HEK293 (cell line): ENCODE results near the gene CCDC138.

Experiments used
- CTCF ChIA-PET: fragments of 350-600 bp; formaldehyde crosslinking; extraction: SDS; loops from one replicate; lab custom pipeline; 2021; ENCODE audit warnings: antibody characterized with exemption; lab: Yijun Ruan, JAX
- POLR2A ChIA-PET: fragments of 300-600 bp; formaldehyde crosslinking; extraction: SDS; loops from one replicate; lab custom pipeline; 2020; ENCODE audit warnings: antibody characterized with exemption, inconsistent platforms; lab: Yijun Ruan, JAX
- H3K27ac ChIP-seq: fragments of 200-500 bp; sonication (Bioruptor generic); 2 replicates; pipeline ENCODE4 v1.5.1; 2014; ENCODE audit warnings: low read depth, low read length, control low read depth, inconsistent platforms; ENCODE audit errors: extremely low read depth
- H3K36me3 ChIP-seq, 2 experiments: fragments of 200-500 bp in 1 of 2; sonication (Bioruptor generic) in 1 of 2; 1 replicate in 1 of 2; 2 replicates in 1 of 2; pipeline ENCODE4 v1.5.1; 2014 to 2017; ENCODE audit warnings: inconsistent platforms in 2 of 2, low read length in 2 of 2; ENCODE audit not compliant: control insufficient read depth in 2 of 2, insufficient read depth in 1 of 2
- H3K4me1 ChIP-seq: fragments of 200-500 bp; sonication (Bioruptor generic); 2 replicates; pipeline ENCODE4 v1.5.1; 2014; ENCODE audit warnings: mild to moderate bottlenecking, low read length, inconsistent platforms; ENCODE audit not compliant: control insufficient read depth, insufficient read depth
- H3K4me3 ChIP-seq: 2 replicates; pipeline ENCODE4 v1.5.1; 2011; ENCODE audit warnings: low read depth, mild to moderate bottlenecking, control low read depth, low read length, moderate library complexity
- H3K9me3 ChIP-seq: fragments of 200-500 bp; sonication (Bioruptor generic); 2 replicates; pipeline ENCODE4 v1.5.1; 2014; ENCODE audit warnings: low read depth, low read length, inconsistent platforms; ENCODE audit not compliant: control insufficient read depth, insufficient read depth
- BCL11A ChIP-seq: fragments of 450-650 bp; formaldehyde crosslinking; IDR thresholded peaks from 2 replicates; pipeline ENCODE4 v1.5.1; 2016; ENCODE audit warnings: low read depth, missing biosample characterization, missing genetic modification characterization
- HOXC10 ChIP-seq: sonication (generic); formaldehyde crosslinking; IDR thresholded peaks from 2 replicates; pipeline ENCODE4 v1.8.1; 2023; ENCODE audit warnings: mild to moderate bottlenecking, missing genetic modification reagents
- MEIS1 ChIP-seq: sonication (generic); formaldehyde crosslinking; IDR thresholded peaks from 2 replicates; pipeline ENCODE4 v1.8.1; 2022; ENCODE audit warnings: missing genetic modification reagents, mild to moderate bottlenecking, borderline replicate concordance
- YY2 ChIP-seq: fragments of 450-650 bp; formaldehyde crosslinking; IDR thresholded peaks from 2 replicates; pipeline ENCODE4 v1.5.1; 2016; ENCODE audit warnings: missing biosample characterization, missing genetic modification characterization
- ZEB2 ChIP-seq: fragments of 450-650 bp; formaldehyde crosslinking; IDR thresholded peaks from 2 replicates; pipeline ENCODE4 v1.5.1; 2016; ENCODE audit warnings: missing biosample characterization, missing genetic modification characterization
- ZFHX2 ChIP-seq: fragments of 450-650 bp; formaldehyde crosslinking; conservative IDR thresholded peaks from 2 replicates; pipeline ENCODE4 v1.5.1; 2016; ENCODE audit warnings: missing biosample characterization, missing genetic modification characterization
- ZFP37 ChIP-seq: fragments of 450-650 bp; formaldehyde crosslinking; IDR thresholded peaks from 2 replicates; pipeline ENCODE4 v1.5.1; 2016; ENCODE audit warnings: missing biosample characterization, missing genetic modification characterization
- ZNF114 ChIP-seq: fragments of 450-650 bp; formaldehyde crosslinking; IDR thresholded peaks from 2 replicates; pipeline ENCODE4 v1.5.0; 2017; ENCODE audit warnings: missing biosample characterization, missing genetic modification characterization
- ZNF223 ChIP-seq: fragments of 450-650 bp; formaldehyde crosslinking; IDR thresholded peaks from 2 replicates; pipeline ENCODE4 v1.5.1; 2016; ENCODE audit warnings: missing biosample characterization, missing genetic modification characterization
- ZNF239 ChIP-seq: fragments of 450-650 bp; formaldehyde crosslinking; IDR thresholded peaks from 2 replicates; pipeline ENCODE4 v1.5.1; 2016; ENCODE audit warnings: missing biosample characterization, missing genetic modification characterization
- ZNF274 ChIP-seq, 2 experiments: fragments of 200-500 bp in 1 of 2; fragments of 450-650 bp in 1 of 2; sonication (Bioruptor generic) in 1 of 2; formaldehyde crosslinking in 1 of 2; IDR thresholded peaks; 2 replicates each; pipeline versions ENCODE4 v1.5.1 to v1.6.1; 2014 to 2016; ENCODE audit warnings: borderline replicate concordance in 1 of 2, inconsistent platforms in 1 of 2, low read length in 1 of 2, missing biosample characterization in 1 of 2, missing genetic modification characterization in 1 of 2
- ZNF670 ChIP-seq: fragments of 450-650 bp; formaldehyde crosslinking; IDR thresholded peaks from 2 replicates; pipeline ENCODE4 v1.5.1; 2016; ENCODE audit warnings: missing biosample characterization, missing genetic modification characterization, low read depth
- TF ChIP-seq, protein P1 (sequence below): fragments of 450-650 bp; formaldehyde crosslinking; IDR thresholded peaks from 2 replicates; pipeline ENCODE4 v1.5.1; 2017; ENCODE audit warnings: missing biosample characterization, mild to moderate bottlenecking, missing genetic modification characterization, moderate library complexity
- TF ChIP-seq, protein P2 (sequence below): fragments of 450-650 bp; formaldehyde crosslinking; conservative IDR thresholded peaks from 2 replicates; pipeline ENCODE4 v1.5.1; 2016; ENCODE audit warnings: low read depth, missing biosample characterization, missing genetic modification characterization
- TF ChIP-seq, protein P3 (sequence below): fragments of 450-650 bp; formaldehyde crosslinking; IDR thresholded peaks from 2 replicates; pipeline ENCODE4 v1.5.1; 2016; ENCODE audit warnings: missing biosample characterization, missing genetic modification characterization
- TF ChIP-seq, protein P4 (sequence below): fragments of 450-650 bp; formaldehyde crosslinking; IDR thresholded peaks from 2 replicates; pipeline ENCODE4 v1.5.1; 2016; ENCODE audit warnings: missing biosample characterization, missing genetic modification characterization
- TF ChIP-seq, protein P5 (sequence below): fragments of 450-650 bp; IDR thresholded peaks from 2 replicates; pipeline ENCODE4 v1.5.1; 2018; ENCODE audit warnings: missing biosample characterization, mild to moderate bottlenecking, missing genetic modification characterization

The CCDC138 gene

DNA sequence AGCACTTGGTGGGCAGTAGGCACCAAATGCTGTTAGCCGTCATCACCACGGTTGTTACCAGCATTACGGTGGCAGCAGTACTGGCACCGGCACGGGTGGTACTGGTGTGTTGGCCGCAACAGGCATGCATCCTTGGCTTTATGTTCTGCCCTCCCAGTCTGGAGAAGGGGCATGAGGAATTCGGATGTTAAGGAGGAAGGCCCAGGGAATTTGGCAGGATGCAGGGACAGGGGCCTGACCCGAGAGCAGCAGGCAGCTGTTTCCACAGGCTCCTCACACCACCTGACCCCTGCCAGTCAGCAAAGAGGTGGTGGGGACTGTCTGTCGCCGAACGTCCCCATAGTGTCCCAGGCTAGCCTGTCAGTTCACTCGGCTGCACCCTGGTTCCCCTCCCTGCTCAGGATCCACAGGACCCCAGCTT is 123.5 kb downstream of the CCDC138 start:
- ChIA-PET CTCF (no interaction called here), POLR2A (no interaction called here)
- H3K4me1 ChIP-seq: no peaks in the 10 kb centered on the region
- H3K4me3 ChIP-seq: no peak overlapping the region
- H3K9me3 ChIP-seq: no peaks in the 10 kb centered on the region
- H3K36me3 ChIP-seq: no peaks in the 10 kb centered on the region
- TF ChIP-seq ZNF274 (IDR thresholded peaks at IDR 0.05; ENCODE audit: low read length): no peak
- TF ChIP-seq ZNF274 (tag by site-specific recombination; IDR thresholded peaks at IDR 0.05; ENCODE audit: borderline replicate concordance): no peak
- H3K27ac ChIP-seq: no peak overlapping the region

DNA sequence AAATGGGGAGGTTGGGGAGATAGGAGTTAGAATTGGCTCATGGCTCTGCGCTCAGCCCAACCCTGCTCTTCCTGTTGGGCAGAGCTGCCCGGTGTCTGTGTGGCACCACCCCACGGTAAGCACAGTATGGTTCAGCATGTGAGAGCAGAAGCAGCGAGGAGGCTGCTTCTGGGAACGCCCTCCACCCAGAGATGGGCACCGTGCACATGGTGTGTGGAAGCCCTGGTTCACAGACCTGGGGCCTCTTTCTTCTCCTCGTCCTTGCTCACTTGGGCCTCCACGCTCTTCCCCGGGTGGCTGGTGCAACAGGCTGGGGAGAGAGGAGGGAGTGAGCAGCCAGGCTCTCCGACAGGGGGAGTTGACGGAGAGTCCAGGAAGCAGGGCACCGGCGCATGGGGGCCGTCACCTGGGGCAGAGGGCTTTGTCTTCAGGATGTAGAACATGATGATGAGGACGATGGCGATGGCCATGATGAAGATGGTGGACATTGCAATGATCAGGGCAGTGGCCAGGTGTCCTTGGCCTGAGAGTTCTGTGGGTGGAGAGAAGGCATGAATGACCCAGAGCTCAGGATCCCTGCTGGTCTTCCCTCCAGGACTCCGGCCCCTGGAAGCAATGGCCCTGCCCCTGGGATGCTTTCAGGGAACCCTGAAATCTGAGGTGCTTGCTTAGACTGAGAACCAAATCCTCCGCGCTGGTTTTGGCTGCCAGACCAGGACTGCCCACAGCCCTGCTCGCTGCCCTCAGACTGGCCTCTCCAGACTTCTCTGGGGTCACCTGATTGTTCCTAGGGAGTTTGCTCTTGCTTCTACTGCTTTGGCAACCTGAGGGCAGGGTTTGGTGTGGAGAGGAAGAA is 124.2 kb downstream of the CCDC138 start:
- Histone ChIP-seq H3K4me1 (no peaks in the 10 kb centered on the region), H3K4me3 (no peak overlapping the region), H3K36me3 (no peaks in the 10 kb centered on the region), H3K27ac (no peak overlapping the region), H3K9me3 (no peaks in the 10 kb centered on the region)
- TF ChIP-seq HOXC10 (CRISPR knock-in tag): no peak
- TF ChIP-seq, protein P1, sequence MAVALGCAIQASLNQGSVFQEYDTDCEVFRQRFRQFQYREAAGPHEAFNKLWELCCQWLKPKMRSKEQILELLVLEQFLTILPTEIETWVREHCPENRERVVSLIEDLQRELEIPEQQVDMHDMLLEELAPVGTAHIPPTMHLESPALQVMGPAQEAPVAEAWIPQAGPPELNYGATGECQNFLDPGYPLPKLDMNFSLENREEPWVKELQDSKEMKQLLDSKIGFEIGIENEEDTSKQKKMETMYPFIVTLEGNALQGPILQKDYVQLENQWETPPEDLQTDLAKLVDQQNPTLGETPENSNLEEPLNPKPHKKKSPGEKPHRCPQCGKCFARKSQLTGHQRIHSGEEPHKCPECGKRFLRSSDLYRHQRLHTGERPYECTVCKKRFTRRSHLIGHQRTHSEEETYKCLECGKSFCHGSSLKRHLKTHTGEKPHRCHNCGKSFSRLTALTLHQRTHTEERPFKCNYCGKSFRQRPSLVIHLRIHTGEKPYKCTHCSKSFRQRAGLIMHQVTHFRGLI (tag by site-specific recombination): peak; percentile 94
- POLR2A ChIA-PET: no interaction called here
- CTCF ChIA-PET: no interaction called here

DNA sequence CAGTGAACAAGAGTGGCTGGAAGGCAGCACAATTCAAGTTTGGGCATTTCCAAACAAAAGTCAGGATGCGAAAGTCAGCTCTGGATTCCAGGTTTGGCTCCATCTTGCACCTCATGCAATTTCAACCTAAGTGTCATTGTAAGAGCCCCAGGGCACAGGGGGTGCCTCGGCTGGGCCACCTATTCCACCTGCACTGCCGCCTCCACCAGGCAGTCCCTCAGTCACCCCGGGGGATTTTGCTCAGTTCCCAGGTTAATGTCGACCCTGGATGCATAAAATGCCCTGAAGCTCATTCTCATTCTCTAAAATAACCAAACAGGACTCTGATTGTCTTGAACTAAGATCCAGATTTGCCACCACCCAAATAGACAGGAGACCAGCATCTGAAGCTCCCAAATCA is 124.8 kb downstream of the CCDC138 start:
- H3K9me3 ChIP-seq: no peaks in the 10 kb centered on the region
- ChIA-PET POLR2A (no interaction called here), CTCF (no interaction called here)
- H3K4me1 ChIP-seq: no peaks in the 10 kb centered on the region
- no peak overlapping the region for H3K27ac ChIP-seq
- H3K36me3 ChIP-seq: no peaks in the 10 kb centered on the region
- H3K4me3 ChIP-seq: no peak overlapping the region
- TF ChIP-seq, protein P2, sequence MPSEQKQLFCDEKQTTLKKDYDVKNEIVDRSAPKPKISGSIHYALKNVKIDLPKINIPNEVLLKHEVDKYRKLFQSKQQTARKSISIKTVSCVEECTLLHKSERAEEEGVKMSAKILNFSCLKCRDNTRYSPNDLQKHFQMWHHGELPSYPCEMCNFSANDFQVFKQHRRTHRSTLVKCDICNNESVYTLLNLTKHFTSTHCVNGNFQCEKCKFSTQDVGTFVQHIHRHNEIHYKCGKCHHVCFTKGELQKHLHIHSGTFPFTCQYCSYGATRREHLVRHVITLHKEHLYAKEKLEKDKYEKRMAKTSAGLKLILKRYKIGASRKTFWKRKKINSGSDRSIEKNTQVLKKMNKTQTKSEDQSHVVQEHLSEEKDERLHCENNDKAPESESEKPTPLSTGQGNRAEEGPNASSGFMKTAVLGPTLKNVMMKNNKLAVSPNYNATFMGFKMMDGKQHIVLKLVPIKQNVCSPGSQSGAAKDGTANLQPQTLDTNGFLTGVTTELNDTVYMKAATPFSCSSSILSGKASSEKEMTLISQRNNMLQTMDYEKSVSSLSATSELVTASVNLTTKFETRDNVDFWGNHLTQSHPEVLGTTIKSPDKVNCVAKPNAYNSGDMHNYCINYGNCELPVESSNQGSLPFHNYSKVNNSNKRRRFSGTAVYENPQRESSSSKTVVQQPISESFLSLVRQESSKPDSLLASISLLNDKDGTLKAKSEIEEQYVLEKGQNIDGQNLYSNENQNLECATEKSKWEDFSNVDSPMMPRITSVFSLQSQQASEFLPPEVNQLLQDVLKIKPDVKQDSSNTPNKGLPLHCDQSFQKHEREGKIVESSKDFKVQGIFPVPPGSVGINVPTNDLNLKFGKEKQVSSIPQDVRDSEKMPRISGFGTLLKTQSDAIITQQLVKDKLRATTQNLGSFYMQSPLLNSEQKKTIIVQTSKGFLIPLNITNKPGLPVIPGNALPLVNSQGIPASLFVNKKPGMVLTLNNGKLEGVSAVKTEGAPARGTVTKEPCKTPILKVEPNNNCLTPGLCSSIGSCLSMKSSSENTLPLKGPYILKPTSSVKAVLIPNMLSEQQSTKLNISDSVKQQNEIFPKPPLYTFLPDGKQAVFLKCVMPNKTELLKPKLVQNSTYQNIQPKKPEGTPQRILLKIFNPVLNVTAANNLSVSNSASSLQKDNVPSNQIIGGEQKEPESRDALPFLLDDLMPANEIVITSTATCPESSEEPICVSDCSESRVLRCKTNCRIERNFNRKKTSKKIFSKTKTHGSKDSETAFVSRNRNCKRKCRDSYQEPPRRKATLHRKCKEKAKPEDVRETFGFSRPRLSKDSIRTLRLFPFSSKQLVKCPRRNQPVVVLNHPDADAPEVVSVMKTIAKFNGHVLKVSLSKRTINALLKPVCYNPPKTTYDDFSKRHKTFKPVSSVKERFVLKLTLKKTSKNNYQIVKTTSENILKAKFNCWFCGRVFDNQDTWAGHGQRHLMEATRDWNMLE: no peak
- TF ChIP-seq ZEB2 (tag by site-specific recombination): no peak
- TF ChIP-seq ZFHX2 (tag by site-specific recombination): no peak
- no peak for TF ChIP-seq ZNF239 (tag by site-specific recombination)
- TF ChIP-seq, protein P3, sequence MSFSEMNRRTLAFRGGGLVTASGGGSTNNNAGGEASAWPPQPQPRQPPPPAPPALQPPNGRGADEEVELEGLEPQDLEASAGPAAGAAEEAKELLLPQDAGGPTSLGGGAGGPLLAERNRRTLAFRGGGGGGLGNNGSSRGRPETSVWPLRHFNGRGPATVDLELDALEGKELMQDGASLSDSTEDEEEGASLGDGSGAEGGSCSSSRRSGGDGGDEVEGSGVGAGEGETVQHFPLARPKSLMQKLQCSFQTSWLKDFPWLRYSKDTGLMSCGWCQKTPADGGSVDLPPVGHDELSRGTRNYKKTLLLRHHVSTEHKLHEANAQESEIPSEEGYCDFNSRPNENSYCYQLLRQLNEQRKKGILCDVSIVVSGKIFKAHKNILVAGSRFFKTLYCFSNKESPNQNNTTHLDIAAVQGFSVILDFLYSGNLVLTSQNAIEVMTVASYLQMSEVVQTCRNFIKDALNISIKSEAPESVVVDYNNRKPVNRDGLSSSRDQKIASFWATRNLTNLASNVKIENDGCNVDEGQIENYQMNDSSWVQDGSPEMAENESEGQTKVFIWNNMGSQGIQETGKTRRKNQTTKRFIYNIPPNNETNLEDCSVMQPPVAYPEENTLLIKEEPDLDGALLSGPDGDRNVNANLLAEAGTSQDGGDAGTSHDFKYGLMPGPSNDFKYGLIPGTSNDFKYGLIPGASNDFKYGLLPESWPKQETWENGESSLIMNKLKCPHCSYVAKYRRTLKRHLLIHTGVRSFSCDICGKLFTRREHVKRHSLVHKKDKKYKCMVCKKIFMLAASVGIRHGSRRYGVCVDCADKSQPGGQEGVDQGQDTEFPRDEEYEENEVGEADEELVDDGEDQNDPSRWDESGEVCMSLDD (tag by site-specific recombination): no peak
- TF ChIP-seq, protein P4, sequence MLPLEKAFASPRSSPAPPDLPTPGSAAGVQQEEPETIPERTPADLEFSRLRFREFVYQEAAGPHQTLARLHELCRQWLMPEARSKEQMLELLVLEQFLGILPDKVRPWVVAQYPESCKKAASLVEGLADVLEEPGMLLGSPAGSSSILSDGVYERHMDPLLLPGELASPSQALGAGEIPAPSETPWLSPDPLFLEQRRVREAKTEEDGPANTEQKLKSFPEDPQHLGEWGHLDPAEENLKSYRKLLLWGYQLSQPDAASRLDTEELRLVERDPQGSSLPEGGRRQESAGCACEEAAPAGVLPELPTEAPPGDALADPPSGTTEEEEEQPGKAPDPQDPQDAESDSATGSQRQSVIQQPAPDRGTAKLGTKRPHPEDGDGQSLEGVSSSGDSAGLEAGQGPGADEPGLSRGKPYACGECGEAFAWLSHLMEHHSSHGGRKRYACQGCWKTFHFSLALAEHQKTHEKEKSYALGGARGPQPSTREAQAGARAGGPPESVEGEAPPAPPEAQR (tag by site-specific recombination): no peak
- no peak for TF ChIP-seq ZFP37 (tag by site-specific recombination)
- no peak for TF ChIP-seq BCL11A
- no peak for TF ChIP-seq YY2
- TF ChIP-seq ZNF670 (tag by site-specific recombination): no peak
- TF ChIP-seq ZNF223 (tag by site-specific recombination): no peak
- no peak for TF ChIP-seq ZNF114 (tag by site-specific recombination)
- TF ChIP-seq, protein P5, sequence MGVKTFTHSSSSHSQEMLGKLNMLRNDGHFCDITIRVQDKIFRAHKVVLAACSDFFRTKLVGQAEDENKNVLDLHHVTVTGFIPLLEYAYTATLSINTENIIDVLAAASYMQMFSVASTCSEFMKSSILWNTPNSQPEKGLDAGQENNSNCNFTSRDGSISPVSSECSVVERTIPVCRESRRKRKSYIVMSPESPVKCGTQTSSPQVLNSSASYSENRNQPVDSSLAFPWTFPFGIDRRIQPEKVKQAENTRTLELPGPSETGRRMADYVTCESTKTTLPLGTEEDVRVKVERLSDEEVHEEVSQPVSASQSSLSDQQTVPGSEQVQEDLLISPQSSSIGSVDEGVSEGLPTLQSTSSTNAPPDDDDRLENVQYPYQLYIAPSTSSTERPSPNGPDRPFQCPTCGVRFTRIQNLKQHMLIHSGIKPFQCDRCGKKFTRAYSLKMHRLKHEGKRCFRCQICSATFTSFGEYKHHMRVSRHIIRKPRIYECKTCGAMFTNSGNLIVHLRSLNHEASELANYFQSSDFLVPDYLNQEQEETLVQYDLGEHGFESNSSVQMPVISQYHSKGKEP: no peak
- TF ChIP-seq MEIS1: no peak
